ENCODE measurements around the gene ACTG2. TPM values are rescaled to one million over a fixed set of nuclear protein-coding genes. Genes with fewer than 3 reads are reported as not detected.

The ACTG2 gene
- total RNA-seq, 1 experiment from 2014 or later = 1.5 TPM

- H2AFZ ChIP-seq (ENCODE audit: low read length) = no peak overlapping the region
- H4K20me1 ChIP-seq (ENCODE audit: control insufficient read depth, insufficient read depth, insufficient read length) = no peaks in the 10 kb centered on the region
- no peak overlapping the region for H2BK12ac ChIP-seq (ENCODE audit: insufficient read length, low read depth, low read length)
- H3K56ac ChIP-seq (ENCODE audit: insufficient read length, low read depth, low read length) = no peak overlapping the region
- no peaks in the 10 kb centered on the region for H3K79me1 ChIP-seq (ENCODE audit: insufficient read depth, low read depth, low read length, poor library complexity, severe bottlenecking)
- whole genome bisulfite sequencing (ENCODE audit: extremely low coverage, insufficient read length, low lambda C conversion rate) = no CpG with 5 or more reads among the region's 8 CpGs
- no peak overlapping the region for H4K91ac ChIP-seq (ENCODE audit: insufficient read length, low read depth, low read length)
- no peak overlapping the region for H4K5ac ChIP-seq (ENCODE audit: insufficient read length, low read depth, low read length)
- H3K4me2 ChIP-seq (ENCODE audit: insufficient read depth, insufficient read length, low read length) = no peak overlapping the region
- Mint-ChIP-seq H3K36me3 (ENCODE audit: insufficient read depth in 1 of 3, low read depth in 3 of 3) (no peaks in the 10 kb centered on the region; a peak in 1 of 7 replicates), H3K4me1 (peaks cover 14 to 19% of the 10 kb centered on the region in 2 experiments), H3K27ac (no peak overlapping the region; a peak in 1 of 7 replicates), H3K9me3 (no peaks in the 10 kb centered on the region), H3K4me3 (no peak overlapping the region), H3K27me3 (ENCODE audit: low read depth) (peaks cover 18% of the 10 kb centered on the region)
- no peak overlapping the region for H3K9ac ChIP-seq (ENCODE audit: extremely low read depth, insufficient read length, low read length)
- H3K23ac ChIP-seq (ENCODE audit: insufficient read length, low read depth, low read length) = no peak overlapping the region
- H3T11ph ChIP-seq (ENCODE audit: low read length) = no peak overlapping the region
- H3K27me3 ChIP-seq (ENCODE audit: insufficient read depth, low read length) = no peaks in the 10 kb centered on the region
- no peak overlapping the region for H2AK5ac ChIP-seq (ENCODE audit: insufficient read length, low read length)
- H3K9me3 ChIP-seq (ENCODE audit: control insufficient read depth, low read depth, low read length) = no peaks in the 10 kb centered on the region
- no peak overlapping the region for H3K27ac ChIP-seq (ENCODE audit: insufficient read length, low read depth, low read length)
- no peak overlapping the region for H4K8ac ChIP-seq (replicated peaks; ENCODE audit: insufficient read length, low read depth, low read length)
- no peak overlapping the region for H3K14ac ChIP-seq (ENCODE audit: insufficient read depth, low read length)
- no peak overlapping the region for H2BK15ac ChIP-seq (ENCODE audit: low read depth, low read length)
- H3K79me2 ChIP-seq (ENCODE audit: insufficient read depth, low read length) = no peaks in the 10 kb centered on the region
- no peak overlapping the region for H3K4ac ChIP-seq (ENCODE audit: low read depth, low read length)
- no peaks in the 10 kb centered on the region for H3K4me1 ChIP-seq (ENCODE audit: insufficient read depth, low read length)
- H3K23me2 ChIP-seq (ENCODE audit: insufficient read length, low read depth, low read length, poor library complexity, severe bottlenecking) = no peaks in the 10 kb centered on the region
- DNase-seq = no peak
- H2BK5ac ChIP-seq (ENCODE audit: insufficient read length, low read length) = no peak overlapping the region
- no peak for TF ChIP-seq CTCF (conservative IDR thresholded peaks at IDR 0.05)
- H2BK20ac ChIP-seq (ENCODE audit: low read depth, low read length, poor library complexity, severe bottlenecking) = no peak overlapping the region
- no peak overlapping the region for H3K18ac ChIP-seq (ENCODE audit: insufficient read length, low read depth, low read length)
- H2BK120ac ChIP-seq (ENCODE audit: low read depth, low read length, poor library complexity, severe bottlenecking) = no peak overlapping the region
Observed at GRCh38 chr2:73968357-73968937, 75.6 kb downstream of the ACTG2 start.

Data from H9 (cell line).